ENCODE data around the gene ISM2. TPM values are rescaled to one million over a fixed set of nuclear protein-coding genes. Genes with fewer than 3 reads are reported as not detected.

ISM2 gene
- total RNA-seq, 1 experiment from 2014 or later: 2.6 TPM

DNA sequence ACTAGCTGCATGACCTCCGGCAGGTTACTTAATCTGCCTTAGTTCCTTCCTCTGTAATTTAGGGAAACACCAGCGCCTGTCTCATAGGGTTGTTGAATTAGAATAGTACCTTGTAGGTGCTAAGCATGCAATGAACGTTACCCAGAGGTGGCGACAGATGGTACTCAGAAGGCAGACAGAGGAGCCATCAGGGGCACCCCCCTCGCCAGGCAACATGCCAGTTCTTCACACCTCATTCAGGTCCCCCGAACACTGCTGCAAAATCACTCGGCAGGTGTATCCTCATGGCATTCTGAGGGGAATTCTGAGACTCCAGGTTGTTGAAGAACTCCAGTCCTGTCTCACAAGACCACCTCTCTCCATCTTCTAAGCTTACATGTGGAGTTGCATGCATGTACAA, 10.1 kb downstream of the ISM2 start:
- ChIA-PET CTCF (no interaction called here), POLR2A (no interaction called here)
- TF ChIP-seq, protein P1, sequence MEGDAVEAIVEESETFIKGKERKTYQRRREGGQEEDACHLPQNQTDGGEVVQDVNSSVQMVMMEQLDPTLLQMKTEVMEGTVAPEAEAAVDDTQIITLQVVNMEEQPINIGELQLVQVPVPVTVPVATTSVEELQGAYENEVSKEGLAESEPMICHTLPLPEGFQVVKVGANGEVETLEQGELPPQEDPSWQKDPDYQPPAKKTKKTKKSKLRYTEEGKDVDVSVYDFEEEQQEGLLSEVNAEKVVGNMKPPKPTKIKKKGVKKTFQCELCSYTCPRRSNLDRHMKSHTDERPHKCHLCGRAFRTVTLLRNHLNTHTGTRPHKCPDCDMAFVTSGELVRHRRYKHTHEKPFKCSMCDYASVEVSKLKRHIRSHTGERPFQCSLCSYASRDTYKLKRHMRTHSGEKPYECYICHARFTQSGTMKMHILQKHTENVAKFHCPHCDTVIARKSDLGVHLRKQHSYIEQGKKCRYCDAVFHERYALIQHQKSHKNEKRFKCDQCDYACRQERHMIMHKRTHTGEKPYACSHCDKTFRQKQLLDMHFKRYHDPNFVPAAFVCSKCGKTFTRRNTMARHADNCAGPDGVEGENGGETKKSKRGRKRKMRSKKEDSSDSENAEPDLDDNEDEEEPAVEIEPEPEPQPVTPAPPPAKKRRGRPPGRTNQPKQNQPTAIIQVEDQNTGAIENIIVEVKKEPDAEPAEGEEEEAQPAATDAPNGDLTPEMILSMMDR (IDR thresholded peaks at IDR 0.05): no peak
- TF ChIP-seq SIN3A (IDR thresholded peaks at IDR 0.05; ENCODE audit: borderline replicate concordance, insufficient read depth, low read depth, low read length): no peak
- TF ChIP-seq, protein P2, sequence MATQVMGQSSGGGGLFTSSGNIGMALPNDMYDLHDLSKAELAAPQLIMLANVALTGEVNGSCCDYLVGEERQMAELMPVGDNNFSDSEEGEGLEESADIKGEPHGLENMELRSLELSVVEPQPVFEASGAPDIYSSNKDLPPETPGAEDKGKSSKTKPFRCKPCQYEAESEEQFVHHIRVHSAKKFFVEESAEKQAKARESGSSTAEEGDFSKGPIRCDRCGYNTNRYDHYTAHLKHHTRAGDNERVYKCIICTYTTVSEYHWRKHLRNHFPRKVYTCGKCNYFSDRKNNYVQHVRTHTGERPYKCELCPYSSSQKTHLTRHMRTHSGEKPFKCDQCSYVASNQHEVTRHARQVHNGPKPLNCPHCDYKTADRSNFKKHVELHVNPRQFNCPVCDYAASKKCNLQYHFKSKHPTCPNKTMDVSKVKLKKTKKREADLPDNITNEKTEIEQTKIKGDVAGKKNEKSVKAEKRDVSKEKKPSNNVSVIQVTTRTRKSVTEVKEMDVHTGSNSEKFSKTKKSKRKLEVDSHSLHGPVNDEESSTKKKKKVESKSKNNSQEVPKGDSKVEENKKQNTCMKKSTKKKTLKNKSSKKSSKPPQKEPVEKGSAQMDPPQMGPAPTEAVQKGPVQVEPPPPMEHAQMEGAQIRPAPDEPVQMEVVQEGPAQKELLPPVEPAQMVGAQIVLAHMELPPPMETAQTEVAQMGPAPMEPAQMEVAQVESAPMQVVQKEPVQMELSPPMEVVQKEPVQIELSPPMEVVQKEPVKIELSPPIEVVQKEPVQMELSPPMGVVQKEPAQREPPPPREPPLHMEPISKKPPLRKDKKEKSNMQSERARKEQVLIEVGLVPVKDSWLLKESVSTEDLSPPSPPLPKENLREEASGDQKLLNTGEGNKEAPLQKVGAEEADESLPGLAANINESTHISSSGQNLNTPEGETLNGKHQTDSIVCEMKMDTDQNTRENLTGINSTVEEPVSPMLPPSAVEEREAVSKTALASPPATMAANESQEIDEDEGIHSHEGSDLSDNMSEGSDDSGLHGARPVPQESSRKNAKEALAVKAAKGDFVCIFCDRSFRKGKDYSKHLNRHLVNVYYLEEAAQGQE (IDR thresholded peaks at IDR 0.05; ENCODE audit: insufficient read depth in 1 of 2, low read depth in 2 of 2, low read length in 1 of 2): no peak
- no peak for TF ChIP-seq TCF7L2 (IDR thresholded peaks at IDR 0.05; ENCODE audit: low read depth, low read length)
- TF ChIP-seq POLR2AphosphoS5 (IDR thresholded peaks at IDR 0.05; ENCODE audit: low read depth, low read length): no peak
- no TSS peak for BruUV-seq (replicated peaks)
- Histone ChIP-seq H3K4me3 (ENCODE audit: low read depth in 2 of 2, low read length in 2 of 2) (no peak overlapping the region), H3K27me3 (ENCODE audit: control insufficient read depth, insufficient read depth, low read length) (no peaks in the 10 kb centered on the region), H3K9me3 (ENCODE audit: control insufficient read depth, insufficient read depth, low read depth, low read length) (no peaks in the 10 kb centered on the region), H3K4me1 (ENCODE audit: control insufficient read depth, insufficient read depth, low read length) (no peaks in the 10 kb centered on the region), H3K36me3 (ENCODE audit: control insufficient read depth, insufficient read depth, low read length) (no peaks in the 10 kb centered on the region), H3K27ac (ENCODE audit: low read length) (no peak overlapping the region)
- intact Hi-C loops (cut with micrococcal nuclease; ENCODE audit: unreplicated experiment) (no loop called here), in situ Hi-C loops (cut with HindIII; ENCODE audit: low pct_unique_long_range_greater_than_20kb, low sequenced_read_pairs) (no loop called here)
- no peak for DNase-seq (ENCODE audit: low read depth, low spot score)
- no peak for ATAC-seq

DNA sequence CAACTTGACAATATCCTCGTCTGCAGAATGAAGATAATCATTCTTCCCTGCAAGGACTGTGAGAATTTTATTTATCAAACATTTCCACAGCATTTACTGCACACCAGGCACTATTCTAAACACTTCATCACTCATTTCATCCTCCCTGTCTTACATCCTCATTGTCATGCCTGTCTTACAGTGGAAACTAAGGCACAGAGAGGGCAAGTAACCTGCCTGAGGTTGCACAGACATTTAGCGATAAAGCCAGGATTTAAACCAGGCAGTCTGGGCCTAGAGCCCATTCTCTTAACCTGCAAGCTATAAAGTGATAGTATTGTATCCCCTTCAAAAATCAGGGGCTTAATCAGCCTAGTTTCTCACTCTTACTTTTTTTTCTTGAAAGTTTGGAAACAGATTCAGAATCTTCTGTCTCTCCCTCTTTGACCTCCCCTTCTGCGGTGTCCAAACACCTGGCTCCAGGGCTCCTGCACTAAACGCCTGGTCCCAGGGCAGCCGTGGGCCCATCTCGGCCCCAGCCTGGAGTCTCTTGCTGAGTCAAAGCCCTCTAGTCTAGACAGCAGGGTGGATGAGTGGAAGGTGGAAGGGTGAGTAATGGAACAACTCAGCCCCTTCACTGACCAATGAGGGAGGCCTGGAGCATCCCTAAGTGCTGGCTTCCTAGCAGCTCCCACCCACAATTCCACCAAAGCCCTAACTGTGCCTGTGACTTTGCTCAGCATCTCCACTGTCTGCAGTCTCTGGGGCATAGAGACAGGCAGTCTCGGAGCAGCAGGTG, 12.5 kb downstream of the ISM2 start:
- BruUV-seq (replicated peaks): no TSS peak
- Histone ChIP-seq H3K27me3 (ENCODE audit: control insufficient read depth, insufficient read depth, low read length) (no peaks in the 10 kb centered on the region), H3K9me3 (ENCODE audit: control insufficient read depth, insufficient read depth, low read depth, low read length) (no peaks in the 10 kb centered on the region), H3K4me1 (ENCODE audit: control insufficient read depth, insufficient read depth, low read length) (no peaks in the 10 kb centered on the region), H3K4me3 (ENCODE audit: low read depth in 2 of 2, low read length in 2 of 2) (no peak overlapping the region), H3K36me3 (ENCODE audit: control insufficient read depth, insufficient read depth, low read length) (no peaks in the 10 kb centered on the region), H3K27ac (ENCODE audit: low read length) (no peak overlapping the region)
- intact Hi-C loops (cut with micrococcal nuclease; ENCODE audit: unreplicated experiment): no loop called here
- ChIA-PET CTCF (no interaction called here), POLR2A (no interaction called here)
- ATAC-seq (no peak), DNase-seq (ENCODE audit: low read depth, low spot score) (no peak)
- TF ChIP-seq TCF7L2 (IDR thresholded peaks at IDR 0.05; ENCODE audit: low read depth, low read length) (no peak), POLR2AphosphoS5 (IDR thresholded peaks at IDR 0.05; ENCODE audit: low read depth, low read length) (no peak), SIN3A (IDR thresholded peaks at IDR 0.05; ENCODE audit: borderline replicate concordance, insufficient read depth, low read depth, low read length) (no peak)
- TF ChIP-seq, protein P2 (IDR thresholded peaks at IDR 0.05; ENCODE audit: insufficient read depth in 1 of 2, low read depth in 2 of 2, low read length in 1 of 2): no peak
- TF ChIP-seq, protein P1 (IDR thresholded peaks at IDR 0.05): no peak
- in situ Hi-C loops (cut with HindIII; ENCODE audit: low pct_unique_long_range_greater_than_20kb, low sequenced_read_pairs): no loop called here
